Stimulated activated CD4-positive, alpha-beta T cell treated with anti-CD3 and anti-CD28 coated beads, Interleukin-4, amount 100 ng/mL, for 1 hour (primary cell): ENCODE data around the gene SEC31B.

Source experiments
- DNase-seq: peaks from one replicate; pipeline ENCODE4 v3.0.0-alpha.2; 2020

The SEC31B gene

GRCh38 chr10:100489396-100489795, 30.3 kb downstream of the SEC31B start:
- DNase-seq: no peak

DNA sequence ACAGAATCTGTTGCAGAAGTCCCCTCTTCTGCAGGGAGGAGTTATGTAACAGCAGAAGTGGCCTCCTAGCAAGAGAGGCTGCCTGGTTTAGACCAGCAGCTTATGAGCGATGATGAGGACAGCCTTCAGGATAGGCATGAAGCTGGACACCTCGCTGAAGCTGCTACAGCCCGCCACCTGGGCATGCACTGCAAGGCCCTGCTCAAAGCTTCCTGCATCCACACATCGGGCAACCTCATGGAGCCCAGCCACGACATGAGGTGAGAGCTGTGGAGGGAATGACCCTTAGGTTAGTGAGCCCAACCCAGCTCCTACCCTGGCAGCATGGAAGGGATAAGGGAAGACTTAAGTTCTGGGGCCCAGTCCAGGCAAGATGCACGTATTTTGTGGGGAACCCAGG, 32.1 kb downstream of the SEC31B start:
- DNase-seq: no peak

GRCh38 chr10:100485801-100486495, 33.7 kb downstream of the SEC31B start:
- no peak for DNase-seq

DNA sequence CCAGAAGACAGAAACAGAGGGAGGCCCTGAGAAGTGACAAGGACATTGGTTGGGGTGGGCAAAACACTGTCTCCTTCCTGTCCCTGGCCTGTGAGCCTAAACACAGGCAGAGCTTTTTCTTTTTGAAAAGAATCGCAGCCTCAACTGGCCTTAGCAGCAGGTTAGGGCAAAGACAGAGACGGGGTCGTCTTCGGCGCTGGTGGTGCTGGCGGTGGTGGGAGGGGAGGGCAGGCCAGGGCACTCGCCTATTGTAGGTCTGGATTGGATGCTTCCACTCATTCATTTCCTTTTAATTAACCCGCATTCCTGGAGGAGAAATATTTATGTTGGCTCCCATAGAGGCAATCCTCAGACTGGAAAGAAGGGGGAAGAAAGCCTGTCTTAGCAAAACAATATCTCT, 34.3 kb downstream of the SEC31B start:
- DNase-seq: no peak

DNA sequence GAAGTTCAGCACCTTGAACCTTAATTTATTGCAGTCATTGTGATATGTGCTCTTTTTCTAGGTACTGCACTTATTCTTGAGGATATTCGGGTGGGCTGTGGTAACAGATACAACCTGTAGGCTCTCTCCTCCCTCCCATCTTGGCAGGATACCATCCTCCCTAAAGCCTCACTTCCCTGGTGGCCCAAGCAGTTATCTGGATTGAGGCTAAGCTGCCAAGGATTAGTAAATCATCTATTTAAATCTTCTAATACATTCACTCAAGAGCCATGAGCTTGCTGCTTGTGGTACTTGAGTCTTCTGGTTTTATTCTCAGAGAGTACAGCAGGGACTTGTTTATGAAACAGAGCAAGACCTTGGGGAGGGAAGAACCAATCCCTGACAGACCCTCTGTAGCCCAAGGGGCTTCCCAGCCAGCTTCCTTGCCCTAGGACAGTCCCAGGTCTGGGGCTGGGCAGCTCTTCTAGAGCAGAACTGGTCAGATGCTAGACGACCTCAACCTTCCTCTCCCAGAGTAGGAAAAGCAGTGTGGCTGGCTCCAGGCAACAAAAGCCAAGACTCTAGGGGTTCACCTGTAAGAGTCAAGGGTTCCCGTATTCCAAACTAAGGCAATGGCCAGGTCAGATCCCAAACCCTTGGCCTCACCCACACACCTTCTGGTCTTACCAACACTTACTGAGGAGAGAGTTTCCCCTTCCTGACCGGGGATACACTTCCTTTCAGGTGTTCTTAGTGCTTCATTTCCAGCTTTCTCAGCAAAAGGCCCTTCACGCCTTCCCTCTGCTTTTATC, 35.6 kb downstream of the SEC31B start:
- DNase-seq: no peak

DNA sequence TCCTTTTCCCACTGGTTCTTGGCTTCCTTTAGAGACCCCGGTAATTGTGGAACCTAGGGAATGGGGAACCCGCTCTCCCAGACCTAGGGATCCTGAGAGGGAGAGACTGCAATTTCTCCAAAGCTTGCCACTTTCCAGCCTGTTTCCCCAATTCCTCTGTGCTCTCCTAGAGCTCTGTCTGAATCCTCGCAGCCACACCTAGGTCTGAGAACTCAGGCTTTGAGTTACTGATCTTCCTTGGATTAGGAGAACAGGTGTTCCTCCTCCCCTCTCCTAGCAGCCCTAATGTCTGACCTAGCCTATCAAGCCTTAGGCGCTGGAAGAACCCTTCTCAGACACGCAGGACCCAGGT, 36.9 kb downstream of the SEC31B start:
- DNase-seq: no peak

DNA sequence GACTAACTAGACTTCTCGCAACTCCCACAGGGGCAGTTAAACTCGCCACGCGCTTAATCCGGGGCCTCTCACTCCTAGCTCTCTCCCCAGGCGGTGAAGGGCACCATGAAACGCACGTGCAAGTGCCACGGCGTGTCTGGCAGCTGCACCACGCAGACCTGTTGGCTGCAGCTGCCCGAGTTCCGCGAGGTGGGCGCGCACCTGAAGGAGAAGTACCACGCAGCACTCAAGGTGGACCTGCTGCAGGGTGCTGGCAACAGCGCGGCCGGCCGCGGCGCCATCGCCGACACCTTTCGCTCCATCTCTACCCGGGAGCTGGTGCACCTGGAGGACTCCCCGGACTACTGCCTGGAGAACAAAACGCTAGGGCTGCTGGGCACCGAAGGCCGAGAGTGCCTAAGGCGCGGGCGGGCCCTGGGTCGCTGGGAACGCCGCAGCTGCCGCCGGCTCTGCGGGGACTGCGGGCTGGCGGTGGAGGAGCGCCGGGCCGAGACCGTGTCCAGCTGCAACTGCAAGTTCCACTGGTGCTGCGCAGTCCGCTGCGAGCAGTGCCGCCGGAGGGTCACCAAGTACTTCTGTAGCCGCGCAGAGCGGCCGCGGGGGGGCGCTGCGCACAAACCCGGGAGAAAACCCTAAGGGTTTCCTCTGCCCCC, 37.4 kb downstream of the SEC31B start:
- DNase-seq: peak; percentile 68

DNA sequence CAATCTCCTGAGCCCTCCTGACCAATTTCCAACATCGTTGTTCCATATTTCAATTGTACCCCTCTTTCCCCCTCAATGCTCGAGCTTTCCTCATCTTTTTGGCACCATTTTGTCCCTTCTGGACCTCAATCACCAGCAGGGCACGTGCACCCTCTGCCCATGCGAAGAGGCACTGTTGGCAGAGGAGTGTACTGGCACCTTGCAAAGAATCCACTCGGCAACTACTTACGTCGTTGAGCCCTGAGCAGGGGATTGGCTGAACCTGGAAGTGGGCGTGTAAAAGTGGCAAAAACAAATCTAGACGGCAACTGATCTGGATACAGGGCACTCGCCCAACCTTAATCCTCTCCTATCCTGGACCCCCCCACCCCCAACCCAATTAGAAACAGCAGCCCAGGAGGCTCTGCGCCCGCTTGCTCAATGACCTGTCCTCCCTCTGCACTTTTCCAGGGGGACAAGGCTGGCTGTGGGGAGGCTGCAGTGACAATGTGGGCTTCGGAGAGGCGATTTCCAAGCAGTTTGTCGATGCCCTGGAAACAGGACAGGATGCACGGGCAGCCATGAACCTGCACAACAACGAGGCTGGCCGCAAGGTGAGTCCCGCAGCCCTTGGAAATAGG, 38.1 kb downstream of the SEC31B start:
- DNase-seq: peak; percentile 84

- DNase-seq: no peak
These were observed 39.7 kb downstream of the SEC31B start for GRCh38 chr10:100480002-100480401.

DNA sequence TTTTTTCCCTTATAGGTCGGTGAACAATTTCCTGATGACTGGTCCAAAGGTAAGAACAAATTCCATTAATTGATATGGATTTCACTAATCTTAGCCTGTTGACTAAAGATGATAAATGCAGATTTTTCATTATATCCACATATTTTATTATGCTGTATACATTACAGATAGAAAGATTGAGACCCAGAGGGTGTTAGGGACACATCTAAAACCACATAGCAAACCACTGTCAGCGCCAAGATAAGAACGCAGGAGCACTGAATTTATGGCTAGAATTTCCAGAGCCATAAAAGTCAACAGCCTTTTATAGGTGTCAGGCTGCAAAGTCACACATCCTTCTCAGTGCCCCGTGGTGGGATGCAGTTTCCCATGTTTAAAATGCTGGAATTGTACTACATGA, 40.6 kb downstream of the SEC31B start:
- DNase-seq: no peak

DNA sequence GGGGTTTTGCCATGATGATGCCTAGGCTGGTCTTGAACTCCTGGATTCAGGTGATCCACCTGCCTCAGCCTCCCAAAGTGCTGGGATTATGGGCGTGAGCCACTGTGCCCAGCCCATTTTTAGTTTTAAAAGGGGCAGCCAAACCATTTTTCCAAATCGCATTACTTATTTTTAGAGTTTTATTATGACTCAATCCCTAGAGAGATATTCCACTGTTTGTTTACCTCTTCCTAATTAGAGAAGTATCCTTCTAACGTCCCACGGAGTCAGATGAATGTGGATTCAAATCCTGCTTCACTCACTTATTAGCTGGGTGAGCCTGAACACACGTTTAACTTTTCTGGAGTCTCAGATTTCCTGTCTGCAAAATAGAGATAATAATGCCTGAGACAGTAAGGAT, 41.7 kb downstream of the SEC31B start:
- DNase-seq: no peak

GRCh38 chr10:100470367-100470766, 49.3 kb downstream of the SEC31B start:
- DNase-seq: no peak

GRCh38 chr10:100469756-100470155, 49.9 kb downstream of the SEC31B start:
- DNase-seq: no peak

DNA sequence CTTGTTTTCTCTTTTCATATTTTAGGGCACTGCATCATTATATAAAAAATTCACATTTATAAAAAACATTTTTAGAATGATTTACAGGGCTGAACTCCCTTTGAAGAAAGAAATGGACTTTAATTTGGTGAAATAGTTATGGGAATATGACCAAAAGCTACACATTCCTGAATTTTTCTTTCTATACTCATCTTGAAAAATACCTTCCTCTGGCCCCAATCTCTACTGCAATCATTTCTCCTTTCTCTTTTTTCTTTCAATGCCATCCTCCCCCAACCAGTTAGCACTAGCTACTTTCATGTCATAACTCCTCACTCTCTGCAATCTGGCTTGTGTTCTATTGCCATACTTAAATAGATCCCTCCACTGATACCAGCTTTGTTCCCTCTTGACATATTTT, 50.7 kb downstream of the SEC31B start:
- no peak for DNase-seq

- no peak for DNase-seq
These were observed 51.3 kb downstream of the SEC31B start for GRCh38 chr10:100468322-100468721.

DNA sequence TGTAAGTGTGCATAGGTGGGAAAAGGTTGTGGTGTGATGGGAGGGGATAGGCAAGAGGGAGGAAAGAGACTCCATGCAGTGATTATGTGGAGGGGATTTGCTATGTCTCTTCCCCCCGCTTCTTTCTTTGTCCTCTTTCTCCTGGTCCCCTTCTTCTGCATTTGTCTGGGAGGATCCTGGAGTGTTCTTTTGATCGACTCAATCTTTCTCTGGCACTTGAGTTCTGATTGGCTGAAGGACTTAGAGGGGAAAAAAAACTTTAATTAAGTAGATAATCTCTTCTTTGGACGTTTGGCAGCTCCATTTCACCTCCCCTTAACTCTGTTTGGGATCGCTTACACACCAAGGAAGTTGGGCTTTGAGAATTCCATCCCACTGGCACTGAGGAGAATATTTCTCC, 57.0 kb downstream of the SEC31B start, which contains the start of gene WNT8B:
Gene WNT8B, plus strand, starts transcription at position 301 of the 400 bp plus-strand sequence. CDS start 160 bp downstream, outside the sequence.
- DNase-seq: no peak

DNA sequence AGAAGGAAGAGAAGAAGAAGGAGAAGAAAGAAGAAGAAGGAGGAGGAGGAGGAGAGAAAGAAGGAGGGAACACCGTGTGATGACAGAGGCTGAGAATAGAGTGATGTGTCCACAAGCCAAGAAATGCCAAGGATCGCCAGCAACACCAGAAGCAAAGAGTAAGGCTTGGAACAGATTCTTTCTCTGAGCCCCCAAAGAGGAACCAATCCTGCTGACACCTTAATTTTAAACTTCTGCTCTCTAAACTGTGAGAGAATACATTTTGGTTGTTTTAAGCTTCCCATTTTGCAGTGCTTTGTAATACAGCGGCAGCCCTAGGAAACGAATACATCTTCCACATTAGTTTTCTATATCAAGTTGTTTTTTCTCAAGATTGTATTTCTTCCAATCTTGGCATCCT, 70.7 kb downstream of the SEC31B start:
- DNase-seq: no peak

GRCh38 chr10:100447663-100448062, 72.0 kb downstream of the SEC31B start:
- no peak for DNase-seq

- no peak for DNase-seq
These were observed 73.4 kb downstream of the SEC31B start for GRCh38 chr10:100446130-100446761.

- no peak for DNase-seq
These were observed 77.1 kb downstream of the SEC31B start for GRCh38 chr10:100442548-100442947.

DNA sequence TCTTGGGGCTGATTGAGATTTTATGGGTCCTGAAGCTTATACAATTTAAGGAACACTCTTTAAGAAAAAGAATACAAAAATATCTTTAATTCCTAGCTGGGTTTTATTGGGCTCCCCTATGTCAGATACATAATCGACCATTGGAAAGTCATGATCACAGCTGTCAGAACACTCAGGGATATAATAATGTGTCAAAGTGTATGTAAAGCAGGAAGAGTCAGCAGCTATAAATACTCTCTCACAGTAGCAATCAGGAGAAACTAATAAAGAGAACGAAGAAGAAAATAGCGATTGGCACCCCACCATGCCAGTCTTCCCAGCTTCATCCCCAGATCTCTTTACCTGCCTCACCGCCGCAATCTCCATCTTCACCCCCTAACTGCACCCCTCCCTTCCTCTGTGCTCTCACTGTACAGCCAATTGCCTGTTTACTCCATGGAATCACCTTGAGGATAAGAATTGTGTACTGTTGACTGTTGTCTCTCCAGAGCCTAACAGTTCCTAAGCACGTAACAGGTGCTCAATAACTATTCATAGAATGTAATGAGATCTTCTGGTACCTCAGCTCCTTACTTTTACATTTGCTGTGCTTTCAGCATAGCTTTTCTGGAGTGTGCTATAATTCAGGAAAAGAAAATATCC, 80.9 kb downstream of the SEC31B start:
- no peak for DNase-seq
